HCT116 (cell line): ENCODE data around the gene RBM26.

Experiments used
- EGR1 ChIP-seq: IDR thresholded peaks from 2 replicates; pipeline ENCODE4 v1.6.1; 2012; ENCODE audit warnings: low read depth
- EZH2 ChIP-seq: fragments of 200-600 bp; sonication (generic); IDR thresholded peaks from 2 replicates; pipeline ENCODE4 v1.6.1; 2017; ENCODE audit warnings: antibody characterized with exemption, mixed run types
- FOSL1 ChIP-seq: IDR thresholded peaks from 2 replicates; pipeline ENCODE4 v1.6.1; 2012; ENCODE audit warnings: low read depth
- JUND ChIP-seq: IDR thresholded peaks from 2 replicates; pipeline ENCODE4 v1.6.1; 2012
- POLR2A ChIP-seq: IDR thresholded peaks from 2 replicates; pipeline ENCODE4 v1.7.0; 2011; ENCODE audit warnings: borderline replicate concordance; ENCODE audit not compliant: insufficient read depth, insufficient read length; ENCODE audit errors: extremely low read depth
- POLR2AphosphoS5 ChIP-seq: IDR thresholded peaks from 2 replicates; pipeline ENCODE4 v1.6.1; 2011; ENCODE audit warnings: mild to moderate bottlenecking, low read depth, low read length, moderate library complexity
- RAD21 ChIP-seq: IDR thresholded peaks from 2 replicates; pipeline ENCODE4 v1.6.1; 2012; ENCODE audit warnings: low read depth, mild to moderate bottlenecking
- SIN3A ChIP-seq: IDR thresholded peaks from 2 replicates; pipeline ENCODE4 v1.6.1; 2012; ENCODE audit warnings: low read depth
- SP1 ChIP-seq: IDR thresholded peaks from 2 replicates; pipeline ENCODE4 v1.6.1; 2012; ENCODE audit warnings: low read depth
- TCF7L2 ChIP-seq: IDR thresholded peaks from 2 replicates; pipeline ENCODE4 v1.7.0; 2011; ENCODE audit warnings: borderline replicate concordance, inconsistent platforms; ENCODE audit not compliant: insufficient read depth, insufficient read length; ENCODE audit errors: extremely low read depth
- ZNF274 ChIP-seq: fragments of 200-500 bp; sonication (Bioruptor generic); IDR thresholded peaks from 2 replicates; pipeline ENCODE4 v1.6.1; 2014; ENCODE audit warnings: mild to moderate bottlenecking, low read depth, low read length, inconsistent platforms
- TF ChIP-seq, protein P1 (sequence below), 3 experiments: fragments of 200-600 bp in 1 of 3; sonication (generic) in 1 of 3; IDR thresholded peaks in 2 of 3; conservative IDR thresholded peaks in 1 of 3; 2 replicates each; pipeline ENCODE4 v1.5.1; 2012 to 2017; ENCODE audit warnings: low read depth in 2 of 3, low read length in 2 of 3, antibody characterized with exemption in 1 of 3, borderline replicate concordance in 1 of 3, control low read depth in 1 of 3, mild to moderate bottlenecking in 1 of 3, mixed read lengths in 1 of 3, mixed run types in 1 of 3, moderate library complexity in 1 of 3; ENCODE audit not compliant: insufficient read depth in 1 of 3
- TF ChIP-seq, protein P2 (sequence below): IDR thresholded peaks from 2 replicates; pipeline ENCODE4 v1.6.1; 2012; ENCODE audit warnings: low read depth
- TF ChIP-seq, protein P3 (sequence below): IDR thresholded peaks from 2 replicates; pipeline ENCODE4 v1.6.1; 2012

DNA sequence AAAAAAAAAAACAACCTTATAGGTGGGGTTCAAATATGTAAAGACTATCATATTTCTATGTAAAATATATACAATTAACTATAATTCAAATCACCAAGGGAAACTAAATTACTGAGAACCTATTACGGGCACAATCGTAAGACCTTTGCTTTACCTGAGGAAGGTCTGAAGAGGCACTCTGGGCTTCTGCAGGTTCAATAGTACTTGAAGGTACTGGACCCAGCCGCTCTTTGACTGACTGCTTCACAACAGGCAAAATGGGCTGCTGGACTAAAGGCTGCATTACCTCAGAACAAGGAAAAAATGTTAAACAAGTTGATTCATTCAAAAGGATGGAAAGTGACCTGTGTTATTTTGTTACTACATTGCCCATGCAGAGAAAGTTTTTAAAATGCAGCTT, 51.8 kb downstream of the RBM26 start:
- TF ChIP-seq, protein P1, sequence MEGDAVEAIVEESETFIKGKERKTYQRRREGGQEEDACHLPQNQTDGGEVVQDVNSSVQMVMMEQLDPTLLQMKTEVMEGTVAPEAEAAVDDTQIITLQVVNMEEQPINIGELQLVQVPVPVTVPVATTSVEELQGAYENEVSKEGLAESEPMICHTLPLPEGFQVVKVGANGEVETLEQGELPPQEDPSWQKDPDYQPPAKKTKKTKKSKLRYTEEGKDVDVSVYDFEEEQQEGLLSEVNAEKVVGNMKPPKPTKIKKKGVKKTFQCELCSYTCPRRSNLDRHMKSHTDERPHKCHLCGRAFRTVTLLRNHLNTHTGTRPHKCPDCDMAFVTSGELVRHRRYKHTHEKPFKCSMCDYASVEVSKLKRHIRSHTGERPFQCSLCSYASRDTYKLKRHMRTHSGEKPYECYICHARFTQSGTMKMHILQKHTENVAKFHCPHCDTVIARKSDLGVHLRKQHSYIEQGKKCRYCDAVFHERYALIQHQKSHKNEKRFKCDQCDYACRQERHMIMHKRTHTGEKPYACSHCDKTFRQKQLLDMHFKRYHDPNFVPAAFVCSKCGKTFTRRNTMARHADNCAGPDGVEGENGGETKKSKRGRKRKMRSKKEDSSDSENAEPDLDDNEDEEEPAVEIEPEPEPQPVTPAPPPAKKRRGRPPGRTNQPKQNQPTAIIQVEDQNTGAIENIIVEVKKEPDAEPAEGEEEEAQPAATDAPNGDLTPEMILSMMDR (IDR thresholded peaks at IDR 0.05 in 2 of 3, conservative IDR thresholded peaks at IDR 0.05 in 1 of 3; ENCODE audit: borderline replicate concordance in 1 of 3, insufficient read depth in 1 of 3, low read depth in 2 of 3, low read length in 2 of 3) = no peak
- TF ChIP-seq EZH2 = no peak
- TF ChIP-seq, protein P2, sequence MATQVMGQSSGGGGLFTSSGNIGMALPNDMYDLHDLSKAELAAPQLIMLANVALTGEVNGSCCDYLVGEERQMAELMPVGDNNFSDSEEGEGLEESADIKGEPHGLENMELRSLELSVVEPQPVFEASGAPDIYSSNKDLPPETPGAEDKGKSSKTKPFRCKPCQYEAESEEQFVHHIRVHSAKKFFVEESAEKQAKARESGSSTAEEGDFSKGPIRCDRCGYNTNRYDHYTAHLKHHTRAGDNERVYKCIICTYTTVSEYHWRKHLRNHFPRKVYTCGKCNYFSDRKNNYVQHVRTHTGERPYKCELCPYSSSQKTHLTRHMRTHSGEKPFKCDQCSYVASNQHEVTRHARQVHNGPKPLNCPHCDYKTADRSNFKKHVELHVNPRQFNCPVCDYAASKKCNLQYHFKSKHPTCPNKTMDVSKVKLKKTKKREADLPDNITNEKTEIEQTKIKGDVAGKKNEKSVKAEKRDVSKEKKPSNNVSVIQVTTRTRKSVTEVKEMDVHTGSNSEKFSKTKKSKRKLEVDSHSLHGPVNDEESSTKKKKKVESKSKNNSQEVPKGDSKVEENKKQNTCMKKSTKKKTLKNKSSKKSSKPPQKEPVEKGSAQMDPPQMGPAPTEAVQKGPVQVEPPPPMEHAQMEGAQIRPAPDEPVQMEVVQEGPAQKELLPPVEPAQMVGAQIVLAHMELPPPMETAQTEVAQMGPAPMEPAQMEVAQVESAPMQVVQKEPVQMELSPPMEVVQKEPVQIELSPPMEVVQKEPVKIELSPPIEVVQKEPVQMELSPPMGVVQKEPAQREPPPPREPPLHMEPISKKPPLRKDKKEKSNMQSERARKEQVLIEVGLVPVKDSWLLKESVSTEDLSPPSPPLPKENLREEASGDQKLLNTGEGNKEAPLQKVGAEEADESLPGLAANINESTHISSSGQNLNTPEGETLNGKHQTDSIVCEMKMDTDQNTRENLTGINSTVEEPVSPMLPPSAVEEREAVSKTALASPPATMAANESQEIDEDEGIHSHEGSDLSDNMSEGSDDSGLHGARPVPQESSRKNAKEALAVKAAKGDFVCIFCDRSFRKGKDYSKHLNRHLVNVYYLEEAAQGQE = no peak
- TF ChIP-seq, protein P3, sequence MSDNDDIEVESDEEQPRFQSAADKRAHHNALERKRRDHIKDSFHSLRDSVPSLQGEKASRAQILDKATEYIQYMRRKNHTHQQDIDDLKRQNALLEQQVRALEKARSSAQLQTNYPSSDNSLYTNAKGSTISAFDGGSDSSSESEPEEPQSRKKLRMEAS = no peak
- no peak for TF ChIP-seq JUND
- no peak for TF ChIP-seq TCF7L2
- no peak for TF ChIP-seq POLR2A
- TF ChIP-seq RAD21 = no peak
- no peak for TF ChIP-seq POLR2AphosphoS5
- TF ChIP-seq FOSL1 = no peak
- TF ChIP-seq SIN3A = no peak
- no peak for TF ChIP-seq SP1
- no peak for TF ChIP-seq ZNF274
- TF ChIP-seq EGR1 = no peak
